Measurements from ENCODE around the gene PLEK2.
"Not testable (repeated sequence)": the region's sequence is repeated elsewhere in the genome, so short reads cannot be mapped to it uniquely, and the experiment has no call there.

The PLEK2 gene, protein sequence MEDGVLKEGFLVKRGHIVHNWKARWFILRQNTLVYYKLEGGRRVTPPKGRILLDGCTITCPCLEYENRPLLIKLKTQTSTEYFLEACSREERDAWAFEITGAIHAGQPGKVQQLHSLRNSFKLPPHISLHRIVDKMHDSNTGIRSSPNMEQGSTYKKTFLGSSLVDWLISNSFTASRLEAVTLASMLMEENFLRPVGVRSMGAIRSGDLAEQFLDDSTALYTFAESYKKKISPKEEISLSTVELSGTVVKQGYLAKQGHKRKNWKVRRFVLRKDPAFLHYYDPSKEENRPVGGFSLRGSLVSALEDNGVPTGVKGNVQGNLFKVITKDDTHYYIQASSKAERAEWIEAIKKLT

DNA sequence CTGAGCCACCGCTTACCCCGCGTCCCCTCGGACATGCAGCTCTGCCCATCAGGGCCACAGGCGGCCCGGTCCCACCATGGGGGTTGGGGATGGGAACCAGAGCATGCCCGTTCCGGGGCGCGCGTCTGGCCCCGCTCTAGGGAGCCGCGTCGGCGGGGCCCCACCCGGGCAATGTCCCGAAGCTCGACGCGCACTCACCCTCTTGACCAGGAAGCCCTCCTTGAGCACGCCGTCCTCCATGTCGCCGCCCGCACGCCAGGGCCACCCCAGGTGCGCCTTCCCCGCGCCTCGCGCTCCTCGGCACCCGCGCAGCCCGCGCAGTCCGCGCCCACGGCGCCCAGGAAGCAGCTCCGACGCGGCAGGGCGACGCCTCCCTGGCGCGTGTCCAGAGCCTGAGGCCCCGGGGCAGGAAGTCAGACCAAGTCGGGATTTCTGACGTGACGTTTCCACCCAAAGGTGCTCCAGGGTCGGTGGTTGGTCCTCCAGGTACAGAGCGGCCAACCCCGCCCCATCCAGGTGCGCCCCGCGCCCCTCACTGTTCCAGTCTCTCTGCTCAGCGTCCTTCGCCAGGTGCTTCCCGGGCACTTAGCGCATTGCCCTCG, at the start of gene PLEK2:
TSS of gene PLEK2 (minus strand) at position 346 of the 602 bp plus-strand sequence. CDS start at position 240, 106 bp downstream.
- Mint-ChIP-seq H3K4me1 (ENCODE audit: low read depth) (peaks cover 13% of the 10 kb centered on the region), H3K4me3 (peak within 1 kb of the TSS; percentile 72), H3K36me3 (no peaks in the 10 kb centered on the region), H3K9me3 (ENCODE audit: low read depth) (no peaks in the 10 kb centered on the region), H3K27ac (no peak within 1 kb of the TSS), H3K27me3 (no peaks in the 10 kb centered on the region)

GRCh38 chr14:67461341-67461985, 49.5 kb upstream of the PLEK2 start:
- H3K4me3 Mint-ChIP-seq, result no peak overlapping the region
- H3K36me3 Mint-ChIP-seq, result no peaks in the 10 kb centered on the region
- H3K27me3 Mint-ChIP-seq, result no peaks in the 10 kb centered on the region
- H3K4me1 Mint-ChIP-seq (ENCODE audit: low read depth), result peaks cover 25% of the 10 kb centered on the region
- H3K9me3 Mint-ChIP-seq (ENCODE audit: low read depth), result no peaks in the 10 kb centered on the region
- peak overlapping the region; percentile 34 for H3K27ac Mint-ChIP-seq

- Mint-ChIP-seq H3K27me3 (no peaks in the 10 kb centered on the region), H3K4me1 (ENCODE audit: low read depth) (peaks cover 10% of the 10 kb centered on the region), H3K9me3 (ENCODE audit: low read depth) (no peaks in the 10 kb centered on the region), H3K4me3 (no peak overlapping the region), H3K36me3 (no peaks in the 10 kb centered on the region), H3K27ac (no peak overlapping the region)
These were observed 47.4 kb upstream of the PLEK2 start for GRCh38 chr14:67459336-67459735.

- H3K4me1 Mint-ChIP-seq (ENCODE audit: low read depth), result peaks cover 2% of the 10 kb centered on the region
- no peak overlapping the region for H3K27ac Mint-ChIP-seq
- no peaks in the 10 kb centered on the region for H3K9me3 Mint-ChIP-seq (ENCODE audit: low read depth)
- H3K27me3 Mint-ChIP-seq, result no peaks in the 10 kb centered on the region
- no peaks in the 10 kb centered on the region for H3K36me3 Mint-ChIP-seq
- H3K4me3 Mint-ChIP-seq, result no peak overlapping the region
These were observed 45.8 kb upstream of the PLEK2 start for GRCh38 chr14:67457782-67458181.

- no peaks in the 10 kb centered on the region for H3K36me3 Mint-ChIP-seq
- no peak overlapping the region for H3K4me3 Mint-ChIP-seq
- H3K27me3 Mint-ChIP-seq, result no peaks in the 10 kb centered on the region
- no peak overlapping the region for H3K27ac Mint-ChIP-seq
- no peaks in the 10 kb centered on the region for H3K9me3 Mint-ChIP-seq (ENCODE audit: low read depth)
- H3K4me1 Mint-ChIP-seq (ENCODE audit: low read depth), result no peaks in the 10 kb centered on the region
These were observed 44.8 kb upstream of the PLEK2 start for GRCh38 chr14:67456732-67457131.

- Mint-ChIP-seq H3K4me3 (no peak overlapping the region), H3K27ac (no peak overlapping the region), H3K27me3 (peaks cover 3% of the 10 kb centered on the region), H3K9me3 (ENCODE audit: low read depth) (peaks cover 4% of the 10 kb centered on the region), H3K36me3 (peaks cover 8% of the 10 kb centered on the region), H3K4me1 (ENCODE audit: low read depth) (no peaks in the 10 kb centered on the region)
These were observed 41.8 kb upstream of the PLEK2 start for GRCh38 chr14:67453575-67454300.

DNA sequence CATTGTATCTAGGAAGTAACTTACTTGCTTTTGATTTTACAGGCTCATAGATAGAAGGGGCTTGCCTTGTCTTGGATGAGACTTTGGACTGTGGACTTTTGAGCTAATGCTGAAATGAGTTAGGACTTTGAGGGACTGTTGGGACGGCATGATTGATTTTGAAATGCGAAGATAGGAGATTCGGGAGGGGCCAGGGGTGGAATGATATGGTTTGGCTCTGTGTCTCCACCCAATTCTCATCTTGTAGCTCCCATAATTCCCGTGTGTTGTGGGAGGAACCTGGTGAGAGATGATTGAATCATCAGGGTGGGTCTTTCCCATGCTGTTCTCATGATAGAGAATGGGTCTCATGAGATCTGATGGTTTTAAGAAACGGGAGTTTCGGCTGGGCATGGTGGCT, 39.7 kb upstream of the PLEK2 start:
- not testable (repeated sequence) for H3K27ac Mint-ChIP-seq; H3K4me1 Mint-ChIP-seq (ENCODE audit: low read depth)

GRCh38 chr14:67449096-67449495, 37.1 kb upstream of the PLEK2 start:
- H3K27me3 Mint-ChIP-seq, result peaks cover 6% of the 10 kb centered on the region
- H3K9me3 Mint-ChIP-seq (ENCODE audit: low read depth), result peaks cover 4% of the 10 kb centered on the region
- no peak overlapping the region for H3K27ac Mint-ChIP-seq
- H3K4me3 Mint-ChIP-seq, result no peak overlapping the region
- no peaks in the 10 kb centered on the region for H3K4me1 Mint-ChIP-seq (ENCODE audit: low read depth)
- peaks cover 8% of the 10 kb centered on the region for H3K36me3 Mint-ChIP-seq

More for the DNA sequence above, 39.7 kb upstream of the PLEK2 start:
- H3K36me3 Mint-ChIP-seq; H3K27me3 Mint-ChIP-seq; H3K4me3 Mint-ChIP-seq; H3K9me3 Mint-ChIP-seq (ENCODE audit: low read depth): not testable (repeated sequence)

- Mint-ChIP-seq H3K4me1 (ENCODE audit: low read depth) (no peaks in the 10 kb centered on the region), H3K9me3 (ENCODE audit: low read depth) (peaks cover 4% of the 10 kb centered on the region), H3K36me3 (peaks cover 8% of the 10 kb centered on the region), H3K4me3 (no peak overlapping the region), H3K27me3 (peaks cover 8% of the 10 kb centered on the region), H3K27ac (no peak overlapping the region)
These were observed 35.0 kb upstream of the PLEK2 start for GRCh38 chr14:67447033-67447381.

DNA sequence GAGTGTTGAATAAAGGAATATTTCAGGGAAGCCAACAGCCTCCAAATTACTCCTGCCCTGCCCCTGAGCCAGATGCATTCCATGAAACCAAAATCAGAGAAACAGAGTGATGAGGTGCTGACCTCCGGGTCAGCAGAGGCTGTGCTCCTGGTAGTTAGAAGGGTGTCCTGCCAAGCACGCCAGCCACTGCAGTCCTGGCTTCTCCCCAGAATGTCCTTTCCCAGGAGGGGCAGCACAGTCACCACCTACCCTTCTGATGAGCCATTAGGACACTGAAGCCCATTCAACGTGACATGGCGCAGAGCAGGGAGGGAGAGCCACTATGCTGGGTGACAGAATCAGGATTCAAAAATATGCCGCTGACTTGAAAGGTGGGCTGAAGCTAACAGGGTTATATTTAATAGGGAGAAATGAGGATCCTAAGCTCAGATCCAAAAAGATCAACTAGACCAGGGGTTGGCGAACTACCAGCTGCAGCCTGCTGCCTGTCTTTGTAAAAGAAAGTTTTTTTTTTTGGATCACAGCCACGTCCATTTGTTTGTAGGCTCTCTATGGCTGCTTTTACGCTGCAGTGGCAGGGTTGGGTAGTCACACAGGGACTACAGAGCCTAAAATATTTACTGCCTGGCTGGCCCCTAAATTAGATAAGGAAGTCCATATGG, 34.5 kb upstream of the PLEK2 start:
- no peak overlapping the region for H3K4me3 Mint-ChIP-seq
- H3K27me3 Mint-ChIP-seq, result peaks cover 7% of the 10 kb centered on the region
- H3K27ac Mint-ChIP-seq, result no peak overlapping the region
- peaks cover 6% of the 10 kb centered on the region for H3K36me3 Mint-ChIP-seq
- peaks cover 4% of the 10 kb centered on the region for H3K9me3 Mint-ChIP-seq (ENCODE audit: low read depth)
- no peaks in the 10 kb centered on the region for H3K4me1 Mint-ChIP-seq (ENCODE audit: low read depth)

GRCh38 chr14:67444395-67444794, 32.4 kb upstream of the PLEK2 start:
- no peaks in the 10 kb centered on the region for H3K9me3 Mint-ChIP-seq (ENCODE audit: low read depth)
- peaks cover 6% of the 10 kb centered on the region for H3K27me3 Mint-ChIP-seq
- no peak overlapping the region for H3K4me3 Mint-ChIP-seq
- no peaks in the 10 kb centered on the region for H3K36me3 Mint-ChIP-seq
- no peaks in the 10 kb centered on the region for H3K4me1 Mint-ChIP-seq (ENCODE audit: low read depth)
- H3K27ac Mint-ChIP-seq, result no peak overlapping the region

DNA sequence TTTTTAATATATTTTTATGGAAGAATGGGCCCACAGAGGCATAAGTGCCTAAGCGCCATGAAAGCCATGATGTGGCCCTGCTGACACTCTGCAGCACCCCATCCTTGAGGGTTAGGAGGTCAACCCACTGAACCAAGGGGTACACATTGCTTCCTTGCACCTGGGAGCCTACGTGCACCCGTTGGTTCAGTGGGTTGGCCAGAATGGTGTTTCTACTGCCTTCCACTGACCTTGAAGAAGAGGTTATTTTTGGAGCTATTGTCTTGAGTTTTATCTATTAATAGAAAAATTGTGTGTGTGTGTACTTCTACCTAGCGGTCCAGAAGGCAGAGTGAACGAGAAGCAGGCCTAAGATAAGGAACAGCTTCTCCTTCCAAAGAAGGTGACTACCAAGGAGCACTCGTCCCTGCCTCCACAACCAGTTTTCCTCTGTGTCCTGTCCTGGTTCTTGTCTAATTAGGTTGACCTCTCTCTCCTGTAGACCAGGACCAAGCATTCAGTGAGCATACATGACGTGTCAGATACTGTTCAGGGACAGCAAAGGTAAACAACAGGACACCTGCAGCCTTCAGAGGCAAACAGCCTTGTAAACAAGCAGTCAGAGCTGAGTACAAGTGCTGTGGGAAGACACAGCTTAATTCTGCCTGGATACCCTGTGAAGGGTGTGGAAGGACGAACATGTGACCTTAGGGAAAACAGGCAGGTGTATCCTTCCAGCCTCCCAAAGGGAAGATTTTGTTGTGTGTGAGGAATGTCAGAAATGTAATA, 30.4 kb upstream of the PLEK2 start:
- no peaks in the 10 kb centered on the region for H3K4me1 Mint-ChIP-seq (ENCODE audit: low read depth)
- H3K27me3 Mint-ChIP-seq, result peaks cover 6% of the 10 kb centered on the region
- no peaks in the 10 kb centered on the region for H3K9me3 Mint-ChIP-seq (ENCODE audit: low read depth)
- no peak overlapping the region for H3K4me3 Mint-ChIP-seq
- no peaks in the 10 kb centered on the region for H3K36me3 Mint-ChIP-seq
- no peak overlapping the region for H3K27ac Mint-ChIP-seq

DNA sequence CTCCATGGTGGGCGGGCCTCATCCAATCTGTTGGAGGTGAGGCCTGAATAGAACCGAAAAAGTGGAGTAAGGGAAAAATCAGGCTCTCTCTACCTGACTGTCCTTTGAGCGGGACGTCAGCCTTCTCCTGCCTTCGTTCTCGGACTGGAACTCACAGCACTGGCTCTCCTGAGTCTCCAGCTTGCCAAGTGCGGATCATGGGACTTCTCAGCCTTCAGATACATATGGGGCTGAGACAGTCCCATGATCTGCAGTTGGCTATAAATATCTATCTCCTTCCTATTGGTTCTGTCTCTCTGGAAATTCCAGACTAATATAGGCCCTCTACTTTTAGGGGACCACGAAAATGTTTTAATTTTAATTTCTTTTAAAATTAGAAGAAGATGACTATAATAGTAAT, 29.7 kb upstream of the PLEK2 start:
- Mint-ChIP-seq H3K36me3 (no peaks in the 10 kb centered on the region), H3K9me3 (ENCODE audit: low read depth) (no peaks in the 10 kb centered on the region), H3K4me3 (no peak overlapping the region), H3K27ac (no peak overlapping the region), H3K27me3 (peaks cover 6% of the 10 kb centered on the region), H3K4me1 (ENCODE audit: low read depth) (no peaks in the 10 kb centered on the region)

GRCh38 chr14:67441256-67441655, 29.3 kb upstream of the PLEK2 start:
- Mint-ChIP-seq H3K9me3 (ENCODE audit: low read depth) (no peaks in the 10 kb centered on the region), H3K36me3 (no peaks in the 10 kb centered on the region), H3K27ac (no peak overlapping the region), H3K4me3 (no peak overlapping the region), H3K4me1 (ENCODE audit: low read depth) (no peaks in the 10 kb centered on the region), H3K27me3 (peaks cover 6% of the 10 kb centered on the region)

All from activated naive CD8-positive, alpha-beta T cell (primary cell).